GM18907 (cell line): ENCODE results near the gene FBXO44.

Experiments
- ATAC-seq: cut with Tn5 transposase; IDR thresholded peaks from one replicate; pipeline ENCODE4 v1.9.1; 2021; ENCODE audit warnings: mild to moderate bottlenecking, moderate library complexity; ENCODE audit not compliant: unreplicated experiment

Gene FBXO44

GRCh38 chr1:11654939-11655808, 497 bp downstream of the FBXO44 start:
- peak; percentile 19 for ATAC-seq

- ATAC-seq: no peak
Measured at GRCh38 chr1:11657654-11658053, 3.0 kb downstream of the FBXO44 start.

GRCh38 chr1:11658542-11658941, 3.9 kb downstream of the FBXO44 start:
- no peak for ATAC-seq

- ATAC-seq: no peak
Measured at GRCh38 chr1:11659748-11660147, 5.1 kb downstream of the FBXO44 start.

GRCh38 chr1:11661103-11661502, 6.4 kb downstream of the FBXO44 start:
- ATAC-seq: no peak

- ATAC-seq: peak; percentile 41
Measured at GRCh38 chr1:11664336-11665065, 9.8 kb downstream of the FBXO44 start.

GRCh38 chr1:11668516-11668915, 13.8 kb downstream of the FBXO44 start:
- no peak for ATAC-seq

- ATAC-seq: no peak
Measured at GRCh38 chr1:11670747-11671146, 16.1 kb downstream of the FBXO44 start.

- ATAC-seq: no peak
Measured at GRCh38 chr1:11671205-11671543, 16.5 kb downstream of the FBXO44 start.

GRCh38 chr1:11671544-11672286, 17.0 kb downstream of the FBXO44 start:
- ATAC-seq: no peak

- no peak for ATAC-seq
Measured at GRCh38 chr1:11673089-11673769, 18.6 kb downstream of the FBXO44 start.

GRCh38 chr1:11674488-11674887, 19.8 kb downstream of the FBXO44 start:
- ATAC-seq: no peak

- ATAC-seq: no peak
Measured at GRCh38 chr1:11675325-11675724, 20.6 kb downstream of the FBXO44 start.

- ATAC-seq: no peak
Measured at GRCh38 chr1:11676386-11677103, 21.9 kb downstream of the FBXO44 start.

GRCh38 chr1:11678442-11678841, 23.8 kb downstream of the FBXO44 start:
- ATAC-seq: no peak

GRCh38 chr1:11680270-11681070, 25.8 kb downstream of the FBXO44 start:
- peak; percentile 24 for ATAC-seq

- peak; percentile 82 for ATAC-seq
Measured at GRCh38 chr1:11681071-11681771, 26.5 kb downstream of the FBXO44 start, which contains the start of gene MAD2L2. TSS of gene MAD2L2 (minus strand) at chr1:11681148. CDS start at chr1:11680601, 547 bp downstream.

GRCh38 chr1:11682287-11682771, 27.7 kb downstream of the FBXO44 start:
- ATAC-seq: no peak

GRCh38 chr1:11682799-11683198, 28.1 kb downstream of the FBXO44 start:
- no peak for ATAC-seq
